Activated CD4-positive, alpha-beta T cell treated with anti-CD3 and anti-CD28 coated beads, Interleukin-2, amount 50 U/mL, for 1 hour (primary cell): Measurements from ENCODE around the gene KIF13A.

Experiments
- DNase-seq: peaks from one replicate; pipeline ENCODE4 v3.0.0-alpha.2; 2020

The KIF13A gene

DNA sequence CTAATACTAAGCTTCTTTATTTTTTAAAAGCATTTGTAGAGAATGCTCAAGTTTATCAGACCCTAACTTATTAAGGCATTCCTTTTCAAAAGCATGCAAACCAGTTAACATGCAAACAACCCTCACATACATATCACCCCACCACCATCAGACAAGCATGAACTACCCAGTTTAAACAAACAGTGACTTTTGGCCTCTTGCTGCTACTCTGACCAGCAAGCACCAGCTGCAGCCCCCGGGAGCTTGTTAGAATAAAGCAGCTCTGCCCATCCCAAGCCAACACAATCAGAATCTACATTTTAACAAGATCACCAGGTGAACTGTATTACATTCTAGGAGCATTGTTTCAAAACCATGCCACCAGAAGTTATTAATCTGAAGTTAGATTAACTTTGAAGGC lies 274.9 kb downstream of the KIF13A start:
- no peak for DNase-seq

- no peak for DNase-seq
Observed at GRCh38 chr6:17710331-17710730, 277.1 kb downstream of the KIF13A start.

DNA sequence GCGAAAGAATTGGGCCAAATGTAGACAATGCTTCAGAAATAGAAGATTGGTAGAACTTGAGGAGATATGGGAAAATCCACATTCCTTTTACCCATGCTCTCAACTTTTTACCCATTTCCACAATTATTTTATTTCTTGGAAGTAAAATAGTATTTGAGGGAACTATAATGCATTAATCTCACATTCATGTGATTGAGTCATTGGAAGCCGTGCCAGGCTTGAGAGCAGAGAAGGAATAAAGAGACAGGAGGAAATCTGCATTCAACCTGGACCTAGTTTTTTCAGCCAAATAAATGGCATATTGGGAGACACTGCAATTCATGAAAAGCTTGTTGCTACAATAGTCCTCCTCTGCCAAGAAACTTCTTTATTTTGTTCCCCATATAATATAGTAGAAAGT lies 278.0 kb downstream of the KIF13A start:
- no peak for DNase-seq
